Measurements from ENCODE around the gene IDE. TPM values are rescaled to one million over a fixed set of nuclear protein-coding genes. Genes with fewer than 3 reads are reported as not detected.
A peak's percentile ranks its signal among the peaks of the same experiment; 100 is the strongest.

IDE gene
- total and polyA plus RNA-seq, 2 of the 13 experiments (the other 11 are each of a cell fraction or from before 2014, with no cell fraction given) = 16.1 to 52.1 TPM

GRCh38 chr10:92419740-92420545 is 153.9 kb downstream of the IDE start (continued):
- TF ChIP-seq, protein P1, sequence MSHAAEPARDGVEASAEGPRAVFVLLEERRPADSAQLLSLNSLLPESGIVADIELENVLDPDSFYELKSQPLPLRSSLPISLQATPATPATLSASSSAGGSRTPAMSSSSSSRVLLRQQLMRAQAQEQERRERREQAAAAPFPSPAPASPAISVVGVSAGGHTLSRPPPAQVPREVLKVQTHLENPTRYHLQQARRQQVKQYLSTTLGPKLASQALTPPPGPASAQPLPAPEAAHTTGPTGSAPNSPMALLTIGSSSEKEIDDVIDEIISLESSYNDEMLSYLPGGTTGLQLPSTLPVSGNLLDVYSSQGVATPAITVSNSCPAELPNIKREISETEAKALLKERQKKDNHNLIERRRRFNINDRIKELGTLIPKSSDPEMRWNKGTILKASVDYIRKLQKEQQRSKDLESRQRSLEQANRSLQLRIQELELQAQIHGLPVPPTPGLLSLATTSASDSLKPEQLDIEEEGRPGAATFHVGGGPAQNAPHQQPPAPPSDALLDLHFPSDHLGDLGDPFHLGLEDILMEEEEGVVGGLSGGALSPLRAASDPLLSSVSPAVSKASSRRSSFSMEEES (CRISPR knock-in tag; IDR thresholded peaks at IDR 0.05) = no peak
- no peak for TF ChIP-seq TAF1 (CRISPR knock-in tag; IDR thresholded peaks at IDR 0.05)
- no peak for TF ChIP-seq MTF1 (CRISPR knock-in tag; IDR thresholded peaks at IDR 0.05)
- TF ChIP-seq MIER3 (CRISPR knock-in tag; IDR thresholded peaks at IDR 0.05; ENCODE audit: borderline replicate concordance) = no peak
- no peak for TF ChIP-seq NFKBIZ (CRISPR knock-in tag; IDR thresholded peaks at IDR 0.05)
- TF ChIP-seq SNRNP70 (IDR thresholded peaks at IDR 0.05; ENCODE audit: low read depth, low read length) = no peak
- TF ChIP-seq PRMT3 (CRISPR knock-in tag; IDR thresholded peaks at IDR 0.05; ENCODE audit: borderline replicate concordance, low read depth) = no peak
- no peak for TF ChIP-seq ZNF776 (CRISPR knock-in tag; IDR thresholded peaks at IDR 0.05)
- no peak for TF ChIP-seq ZNF18 (CRISPR knock-in tag; IDR thresholded peaks at IDR 0.05; ENCODE audit: insufficient replicate concordance)
- TF ChIP-seq, protein P2, sequence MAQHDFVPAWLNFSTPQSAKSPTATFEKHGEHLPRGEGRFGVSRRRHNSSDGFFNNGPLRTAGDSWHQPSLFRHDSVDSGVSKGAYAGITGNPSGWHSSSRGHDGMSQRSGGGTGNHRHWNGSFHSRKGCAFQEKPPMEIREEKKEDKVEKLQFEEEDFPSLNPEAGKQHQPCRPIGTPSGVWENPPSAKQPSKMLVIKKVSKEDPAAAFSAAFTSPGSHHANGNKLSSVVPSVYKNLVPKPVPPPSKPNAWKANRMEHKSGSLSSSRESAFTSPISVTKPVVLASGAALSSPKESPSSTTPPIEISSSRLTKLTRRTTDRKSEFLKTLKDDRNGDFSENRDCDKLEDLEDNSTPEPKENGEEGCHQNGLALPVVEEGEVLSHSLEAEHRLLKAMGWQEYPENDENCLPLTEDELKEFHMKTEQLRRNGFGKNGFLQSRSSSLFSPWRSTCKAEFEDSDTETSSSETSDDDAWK (CRISPR knock-in tag; IDR thresholded peaks at IDR 0.05) = no peak
- TF ChIP-seq ERF (CRISPR knock-in tag; IDR thresholded peaks at IDR 0.05) = no peak
- TF ChIP-seq ZSCAN22 (CRISPR knock-in tag; IDR thresholded peaks at IDR 0.05) = no peak
- no peak for TF ChIP-seq FOXO4 (CRISPR knock-in tag; conservative IDR thresholded peaks at IDR 0.05)
- TF ChIP-seq, protein P3, sequence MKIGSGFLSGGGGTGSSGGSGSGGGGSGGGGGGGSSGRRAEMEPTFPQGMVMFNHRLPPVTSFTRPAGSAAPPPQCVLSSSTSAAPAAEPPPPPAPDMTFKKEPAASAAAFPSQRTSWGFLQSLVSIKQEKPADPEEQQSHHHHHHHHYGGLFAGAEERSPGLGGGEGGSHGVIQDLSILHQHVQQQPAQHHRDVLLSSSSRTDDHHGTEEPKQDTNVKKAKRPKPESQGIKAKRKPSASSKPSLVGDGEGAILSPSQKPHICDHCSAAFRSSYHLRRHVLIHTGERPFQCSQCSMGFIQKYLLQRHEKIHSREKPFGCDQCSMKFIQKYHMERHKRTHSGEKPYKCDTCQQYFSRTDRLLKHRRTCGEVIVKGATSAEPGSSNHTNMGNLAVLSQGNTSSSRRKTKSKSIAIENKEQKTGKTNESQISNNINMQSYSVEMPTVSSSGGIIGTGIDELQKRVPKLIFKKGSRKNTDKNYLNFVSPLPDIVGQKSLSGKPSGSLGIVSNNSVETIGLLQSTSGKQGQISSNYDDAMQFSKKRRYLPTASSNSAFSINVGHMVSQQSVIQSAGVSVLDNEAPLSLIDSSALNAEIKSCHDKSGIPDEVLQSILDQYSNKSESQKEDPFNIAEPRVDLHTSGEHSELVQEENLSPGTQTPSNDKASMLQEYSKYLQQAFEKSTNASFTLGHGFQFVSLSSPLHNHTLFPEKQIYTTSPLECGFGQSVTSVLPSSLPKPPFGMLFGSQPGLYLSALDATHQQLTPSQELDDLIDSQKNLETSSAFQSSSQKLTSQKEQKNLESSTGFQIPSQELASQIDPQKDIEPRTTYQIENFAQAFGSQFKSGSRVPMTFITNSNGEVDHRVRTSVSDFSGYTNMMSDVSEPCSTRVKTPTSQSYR (CRISPR knock-in tag; IDR thresholded peaks at IDR 0.05; ENCODE audit: borderline replicate concordance) = no peak
- TF ChIP-seq TBL1XR1 (IDR thresholded peaks at IDR 0.05; ENCODE audit: borderline replicate concordance, low read length, partially characterized antibody) = peak; percentile 50
- 0 out of 2 replicates have a peak, but pooled peaks have one; percentile 22 for TF ChIP-seq MYC (CRISPR knock-in tag; IDR thresholded peaks at IDR 0.05; ENCODE audit: borderline replicate concordance)
- no peak for TF ChIP-seq ZNF431 (CRISPR knock-in tag; IDR thresholded peaks at IDR 0.05; ENCODE audit: borderline replicate concordance, low read depth)
- TF ChIP-seq YY1 (IDR thresholded peaks at IDR 0.05; ENCODE audit: insufficient read depth, insufficient replicate concordance, low read depth, low read length) = no peak
- peak; percentile 28 for TF ChIP-seq XRCC5 (optimal IDR thresholded peaks at IDR 0.05; ENCODE audit: low read length)
- TF ChIP-seq HNRNPL (IDR thresholded peaks at IDR 0.05; ENCODE audit: low read depth, low read length) = peak; percentile 61; the same call in 1 of the 2 replicates

All from HepG2 (cell line).